AG04450 (cell line): ENCODE results near the gene ZFP42. TPM values are rescaled to one million over a fixed set of nuclear protein-coding genes. Genes with fewer than 3 reads are reported as not detected.

Experiments used
- CTCF ChIA-PET: fragments of 300-600, 350-600 bp; formaldehyde crosslinking; extraction: SDS; loops from one replicate; lab custom pipeline; 2022; ENCODE audit warnings: antibody characterized with exemption, inconsistent platforms; lab: Charles Lee
- POLR2A ChIA-PET: fragments of 350-600 bp; formaldehyde crosslinking; extraction: SDS; loops from one replicate; lab custom pipeline; 2021; ENCODE audit warnings: antibody characterized with exemption, inconsistent platforms; lab: Yijun Ruan, JAX
- DNase-seq: peaks from one replicate; pipeline ENCODE4 v3.0.0-alpha.2; 2011; ENCODE audit warnings: low read depth, low spot score
- H3K27ac ChIP-seq: one replicate; pipeline ENCODE4 v1.5.1; 2012; ENCODE audit warnings: low read depth, low read length, control low read depth
- H3K27me3 ChIP-seq: one replicate; pipeline ENCODE4 v1.6.0; 2012; ENCODE audit warnings: low read length; ENCODE audit not compliant: control insufficient read depth, insufficient read depth
- H3K4me3 ChIP-seq: 2 replicates; pipeline ENCODE4 v1.5.1; 2011; ENCODE audit warnings: mild to moderate bottlenecking, low read depth, low read length, control low read depth
- H3K9me3 ChIP-seq: 2 replicates; pipeline ENCODE4 v1.5.1; 2012; ENCODE audit warnings: low read length; ENCODE audit not compliant: control insufficient read depth, insufficient read depth
- CTCF ChIP-seq: IDR thresholded peaks from 2 replicates; pipeline ENCODE4 v1.5.1; 2011; ENCODE audit warnings: low read depth, low read length, control low read depth, inconsistent platforms
- polyA plus RNA-seq: library from polyadenylated mRNA; depleted of rRNA; stranded (reverse); fragments of >200 nt; gene quantifications from 2 replicates; pipeline ENCODE4 v1.2.3, GENCODE V29; 2011

The ZFP42 gene
- polyA plus RNA-seq, 1 experiment: 0.05 TPM

GRCh38 chr4:188021548-188022249 lies 26.1 kb downstream of the ZFP42 start:
- no peak overlapping the region for H3K27ac ChIP-seq
- DNase-seq: no peak
- no peaks in the 10 kb centered on the region for H3K27me3 ChIP-seq
- no peak overlapping the region for H3K4me3 ChIP-seq
- POLR2A ChIA-PET: no interaction called here
- TF ChIP-seq CTCF: no peak
- peaks cover 4% of the 10 kb centered on the region; the same call in 1 of the 2 replicates for H3K9me3 ChIP-seq
- CTCF ChIA-PET: no interaction called here

GRCh38 chr4:188023682-188024081 lies 28.1 kb downstream of the ZFP42 start:
- Histone ChIP-seq H3K27ac (no peak overlapping the region), H3K27me3 (no peaks in the 10 kb centered on the region), H3K4me3 (no peak overlapping the region), H3K9me3 (peaks cover 5% of the 10 kb centered on the region; the same call in 1 of the 2 replicates)
- no peak for TF ChIP-seq CTCF
- CTCF ChIA-PET: interaction anchor here (0.6 kb wide), 1 partner anchor 48 kb away, joined by 4 read pairs; no protein-coding TSS in a partner anchor
- POLR2A ChIA-PET: no interaction called here
- DNase-seq: no peak

DNA sequence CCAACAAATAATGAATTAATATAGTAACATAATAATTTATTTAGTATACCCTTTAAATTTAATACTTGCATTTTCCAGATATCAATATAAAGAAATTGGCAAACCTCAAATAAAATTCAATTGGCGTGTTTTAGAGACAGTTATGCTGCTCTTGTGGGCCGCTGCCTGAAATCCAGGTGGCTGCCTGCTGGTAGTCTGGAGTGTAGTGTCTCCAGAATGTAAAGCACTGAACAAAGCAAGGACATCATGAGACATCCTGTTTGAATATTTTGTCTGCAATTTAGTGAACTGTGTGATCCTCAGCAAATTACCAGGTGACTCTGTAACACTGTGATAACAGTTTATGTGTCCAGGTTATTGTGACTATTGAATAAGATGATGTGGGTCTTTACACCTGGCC lies 29.9 kb downstream of the ZFP42 start:
- Histone ChIP-seq H3K9me3 (peaks cover 14% of the 10 kb centered on the region), H3K27ac (no peak overlapping the region), H3K27me3 (no peaks in the 10 kb centered on the region), H3K4me3 (no peak overlapping the region)
- ChIA-PET CTCF (no interaction called here), POLR2A (no interaction called here)
- no peak for DNase-seq
- no peak for TF ChIP-seq CTCF

DNA sequence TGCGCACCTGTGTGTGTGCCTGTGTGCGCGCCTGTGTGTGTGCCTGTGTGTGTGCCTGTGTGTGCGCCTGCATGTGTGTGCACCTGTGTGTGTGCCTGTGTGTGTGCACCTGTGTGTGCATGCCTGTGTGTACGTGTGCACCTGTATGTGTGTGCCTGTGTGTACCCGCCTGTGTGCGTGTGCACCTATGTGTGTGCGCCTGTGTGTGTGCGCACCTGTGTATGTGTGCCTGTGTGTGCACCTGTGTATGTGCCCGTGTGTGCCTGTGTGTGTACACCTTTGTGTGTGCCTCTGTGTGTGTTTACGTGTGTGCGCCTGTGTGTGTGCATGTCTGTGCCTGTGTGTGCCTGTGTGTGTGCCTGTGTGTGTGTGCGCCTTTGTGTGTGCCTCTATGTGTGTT lies 33.5 kb downstream of the ZFP42 start:
- POLR2A ChIA-PET: no interaction called here
- no peak for DNase-seq

More for the DNA sequence above, 33.5 kb downstream of the ZFP42 start:
- Histone ChIP-seq H3K9me3 (peaks cover 24% of the 10 kb centered on the region), H3K27ac (no peak overlapping the region), H3K4me3 (no peak overlapping the region), H3K27me3 (no peaks in the 10 kb centered on the region)
- CTCF ChIA-PET: no interaction called here
- TF ChIP-seq CTCF: no peak
